SK-N-MC (cell line): ENCODE measurements around the gene ANKRD53.

Experiments
- EZH2 ChIP-seq: fragments of 200-600 bp; sonication (generic); IDR thresholded peaks from one replicate; pipeline ENCODE4 v1.6.1; 2017; ENCODE audit warnings: antibody characterized with exemption
- FOXP2 ChIP-seq: optimal IDR thresholded peaks from 2 replicates; pipeline ENCODE3; 2011; ENCODE audit warnings: mild to moderate bottlenecking, moderate library complexity; ENCODE audit not compliant: insufficient read depth; ENCODE audit errors: extremely low read length, control extremely low read depth
- POLR2AphosphoS5 ChIP-seq: IDR thresholded peaks from 2 replicates; pipeline ENCODE4 v1.6.1; 2012; ENCODE audit warnings: mild to moderate bottlenecking, low read depth, low read length, borderline replicate concordance

GRCh38 chr2:71004857-71005256 lies 26.4 kb downstream of the ANKRD53 start:
- no peak for TF ChIP-seq EZH2
- no peak for TF ChIP-seq POLR2AphosphoS5
- TF ChIP-seq FOXP2, result no peak
